ENCODE data around the gene LELP1.
A peak's percentile ranks its signal among the peaks of the same experiment; 100 is the strongest.
"Not testable (repeated sequence)": the region's sequence is repeated elsewhere in the genome, so short reads cannot be mapped to it uniquely, and the experiment has no call there.

LELP1 gene

GRCh38 chr1:153213519-153213918 lies 10.3 kb downstream of the LELP1 start:
- H3K27ac ChIP-seq, result no peak overlapping the region
- TF ChIP-seq, protein P1, sequence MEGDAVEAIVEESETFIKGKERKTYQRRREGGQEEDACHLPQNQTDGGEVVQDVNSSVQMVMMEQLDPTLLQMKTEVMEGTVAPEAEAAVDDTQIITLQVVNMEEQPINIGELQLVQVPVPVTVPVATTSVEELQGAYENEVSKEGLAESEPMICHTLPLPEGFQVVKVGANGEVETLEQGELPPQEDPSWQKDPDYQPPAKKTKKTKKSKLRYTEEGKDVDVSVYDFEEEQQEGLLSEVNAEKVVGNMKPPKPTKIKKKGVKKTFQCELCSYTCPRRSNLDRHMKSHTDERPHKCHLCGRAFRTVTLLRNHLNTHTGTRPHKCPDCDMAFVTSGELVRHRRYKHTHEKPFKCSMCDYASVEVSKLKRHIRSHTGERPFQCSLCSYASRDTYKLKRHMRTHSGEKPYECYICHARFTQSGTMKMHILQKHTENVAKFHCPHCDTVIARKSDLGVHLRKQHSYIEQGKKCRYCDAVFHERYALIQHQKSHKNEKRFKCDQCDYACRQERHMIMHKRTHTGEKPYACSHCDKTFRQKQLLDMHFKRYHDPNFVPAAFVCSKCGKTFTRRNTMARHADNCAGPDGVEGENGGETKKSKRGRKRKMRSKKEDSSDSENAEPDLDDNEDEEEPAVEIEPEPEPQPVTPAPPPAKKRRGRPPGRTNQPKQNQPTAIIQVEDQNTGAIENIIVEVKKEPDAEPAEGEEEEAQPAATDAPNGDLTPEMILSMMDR (IDR thresholded peaks at IDR 0.05), result no peak
- TF ChIP-seq ZFX (IDR thresholded peaks at IDR 0.05; ENCODE audit: borderline replicate concordance), result no peak

DNA sequence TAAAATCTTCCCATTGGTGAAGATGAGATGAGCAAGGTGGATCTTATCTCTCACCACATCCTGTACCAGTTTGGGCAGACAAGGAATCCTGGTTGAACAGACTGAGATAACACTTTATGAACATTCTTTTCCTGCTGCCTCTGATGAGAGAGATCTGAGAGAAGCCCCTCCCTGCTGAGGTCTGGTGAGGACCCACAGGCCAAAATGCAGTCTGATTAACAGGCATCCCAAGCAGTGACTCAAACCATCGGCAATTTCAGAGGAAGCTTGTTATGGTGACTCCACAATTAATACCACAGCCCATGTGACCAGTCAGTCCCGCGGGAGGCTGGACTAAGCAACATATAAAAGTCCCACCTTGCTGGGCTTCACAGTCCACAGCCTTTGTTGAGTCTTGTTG lies 14.0 kb downstream of the LELP1 start, which contains the start of gene PRR9:
TSS of gene PRR9 (plus strand) at position 373 of the 400 bp plus-strand sequence. CDS start 561 bp downstream, outside the sequence.
- no peak within 1 kb of the TSS for H3K27ac ChIP-seq
- TF ChIP-seq, protein P1 (IDR thresholded peaks at IDR 0.05), result no peak
- TF ChIP-seq ZFX (IDR thresholded peaks at IDR 0.05; ENCODE audit: borderline replicate concordance), result no peak

GRCh38 chr1:153217744-153218416 lies 14.7 kb downstream of the LELP1 start:
- no peak for TF ChIP-seq ZFX (IDR thresholded peaks at IDR 0.05; ENCODE audit: borderline replicate concordance)
- no peak overlapping the region for H3K27ac ChIP-seq

GRCh38 chr1:153220606-153221303 lies 17.5 kb downstream of the LELP1 start:
- no peak for TF ChIP-seq ZFX (IDR thresholded peaks at IDR 0.05; ENCODE audit: borderline replicate concordance)
- TF ChIP-seq, protein P1 (IDR thresholded peaks at IDR 0.05), result no peak
- no peak overlapping the region for H3K27ac ChIP-seq

- TF ChIP-seq, protein P1 (IDR thresholded peaks at IDR 0.05), result peak; percentile 93
- H3K27ac ChIP-seq, result not testable (repeated sequence)
These were observed 20.0 kb downstream of the LELP1 start for GRCh38 chr1:153223040-153223891.

DNA sequence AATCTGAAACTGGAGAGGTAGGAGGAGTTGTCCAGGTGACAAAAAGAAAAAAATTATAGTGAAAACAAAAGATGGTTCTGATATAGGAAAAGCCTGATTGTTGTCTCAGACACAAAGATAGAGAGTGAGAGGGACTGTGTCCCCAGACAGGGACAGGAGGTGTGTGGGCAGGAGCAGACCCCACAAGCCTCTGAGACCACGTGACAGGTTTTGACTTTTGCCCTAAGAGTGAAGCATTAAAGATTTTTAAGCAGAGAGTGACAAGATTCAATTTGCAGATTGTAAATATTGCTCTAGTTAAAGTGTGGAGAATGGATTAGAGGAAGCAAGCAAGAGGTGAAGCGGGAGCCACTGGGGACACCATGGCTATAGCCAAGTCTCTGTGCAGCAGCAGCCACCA lies 24.6 kb downstream of the LELP1 start:
- TF ChIP-seq, protein P1 (IDR thresholded peaks at IDR 0.05), result no peak
- TF ChIP-seq ZFX (IDR thresholded peaks at IDR 0.05; ENCODE audit: borderline replicate concordance), result no peak
- no peak overlapping the region for H3K27ac ChIP-seq

DNA sequence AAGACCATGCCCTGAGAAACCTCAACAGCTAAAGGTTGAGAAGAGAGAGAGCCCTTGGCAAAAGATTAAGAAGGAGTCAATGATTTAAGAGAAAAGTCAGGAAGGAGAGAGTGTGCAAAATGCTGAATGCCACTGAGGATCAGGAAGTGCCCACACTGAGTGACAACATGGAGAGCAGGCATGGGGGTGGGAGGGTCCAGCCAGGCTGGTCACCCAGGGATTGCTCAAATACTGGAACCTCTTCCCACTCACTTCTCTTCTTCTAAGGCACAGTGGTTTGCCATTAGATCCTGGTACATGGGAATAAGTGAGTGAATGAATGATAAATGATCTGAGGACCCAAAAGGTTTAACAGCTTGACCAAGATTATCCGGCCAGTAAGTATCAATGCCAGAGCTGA lies 25.3 kb downstream of the LELP1 start:
- no peak overlapping the region for H3K27ac ChIP-seq
- no peak for TF ChIP-seq ZFX (IDR thresholded peaks at IDR 0.05; ENCODE audit: borderline replicate concordance)
- TF ChIP-seq, protein P1 (IDR thresholded peaks at IDR 0.05), result no peak

All from 22Rv1 (cell line).